Measurements from ENCODE around the gene FAM240B.

GRCh38 chr9:38715684-38716083, 4.2 kb downstream of the FAM240B start:
- TF ChIP-seq ZNF274 (IDR thresholded peaks at IDR 0.05; ENCODE audit: low read depth, low read length) = no peak
- no peak for TF ChIP-seq YY1 (IDR thresholded peaks at IDR 0.05; ENCODE audit: insufficient read depth, insufficient read length)
